Thyroid gland (tissue), 4 donors: ENCODE data around the gene ADAMTSL3. TPM values are rescaled to one million over a fixed set of nuclear protein-coding genes. Genes with fewer than 3 reads are reported as not detected.

Source experiments
- DNase-seq, 2 donors: peaks; one replicate each; pipeline ENCODE4 v3.0.0-alpha.2; 2019
- H3K27ac ChIP-seq, 3 donors: fragments of 200-600 bp; sonication (generic); 1 replicate in 2 of 3; 2 replicates in 1 of 3; pipeline ENCODE4 v1.5.1; 2016 to 2019; ENCODE audit warnings: mild to moderate bottlenecking in 1 of 3, moderate library complexity in 1 of 3
- H3K27me3 ChIP-seq: fragments of 200-600 bp; sonication (generic); one replicate; pipeline ENCODE4 v1.5.1; 2019
- H3K36me3 ChIP-seq, 2 donors: fragments of 200-600 bp; sonication (generic); one replicate each; pipeline ENCODE4 v1.5.1; 2016 to 2019
- H3K4me1 ChIP-seq, 2 donors: fragments of 200-600 bp; sonication (generic); one replicate each; pipeline ENCODE4 v1.5.1; 2017 to 2019
- H3K4me3 ChIP-seq, 3 donors: fragments of 200-600 bp; sonication (generic); replicated peaks in 1 of 3; 1 replicate in 2 of 3; 2 replicates in 1 of 3; pipeline ENCODE4 v1.5.1; 2016; ENCODE audit warnings: mild to moderate bottlenecking in 1 of 3
- H3K9me3 ChIP-seq: fragments of 200-600 bp; sonication (generic); one replicate; pipeline ENCODE4 v1.5.1; 2017
- CTCF ChIP-seq, 6 experiments: fragments of 200-600 bp in 3 of 6; fragments of 450-650 bp in 3 of 6; sonication (generic) in 3 of 6; IDR thresholded peaks; one replicate each; pipeline ENCODE4 v1.5.1; 2016 to 2019; ENCODE audit warnings: antibody characterized with exemption in 6 of 6, mild to moderate bottlenecking in 2 of 6, inconsistent platforms in 1 of 6, moderate library complexity in 1 of 6
- POLR2A ChIP-seq, 2 donors: fragments of 450-650 bp; IDR thresholded peaks; one replicate each; pipeline ENCODE4 v1.6.1; 2017; ENCODE audit warnings: antibody characterized with exemption in 2 of 2, mild to moderate bottlenecking in 2 of 2, moderate library complexity in 1 of 2
- WGBS, 2 donors: methylation state at CpG; one replicate each; pipeline ENCODE4 v1.1.5; 2017; 5-methylcytosine and 5-hydroxymethylcytosine counted together
- intact Hi-C: fragments of 100-400 bp; cut with DNase I; formaldehyde crosslinking; loops from one replicate; pipeline ENCODE4 v1.15.1; 2023
- total RNA-seq, 4 donors: library from RNA; depleted of rRNA; stranded (reverse); fragments of >200 nt; gene quantifications; one replicate each; pipeline ENCODE4 v1.2.3, GENCODE V29; 2016

The ADAMTSL3 gene
- total RNA-seq, 4 donors from 2014 or later = 5.5 to 14.8 (median 6.5) TPM

GRCh38 chr15:83880529-83880928 lies 226.6 kb downstream of the ADAMTSL3 start:
- Histone ChIP-seq H3K4me3 (no peak overlapping the region), H3K27ac (no peak overlapping the region), H3K27me3 (no peaks in the 10 kb centered on the region), H3K36me3 (no peaks in the 10 kb centered on the region), H3K9me3 (no peaks in the 10 kb centered on the region), H3K4me1 (no peaks in the 10 kb centered on the region)
- 89 to 94% methylated on average over 2 of the region's 2 CpGs for WGBS, 2 donors
- TF ChIP-seq POLR2A (IDR thresholded peaks at IDR 0.05) = no peak
- TF ChIP-seq CTCF (IDR thresholded peaks at IDR 0.05) = no peak
- intact Hi-C loops = no loop called here
- no peak for DNase-seq

GRCh38 chr15:83881156-83881555 lies 227.2 kb downstream of the ADAMTSL3 start:
- DNase-seq = no peak
- intact Hi-C loops = no loop called here
- no peak overlapping the region for H3K27ac ChIP-seq
- H3K4me1 ChIP-seq = no peaks in the 10 kb centered on the region
- no peaks in the 10 kb centered on the region for H3K36me3 ChIP-seq
- TF ChIP-seq CTCF (IDR thresholded peaks at IDR 0.05) = no peak
- no peak for TF ChIP-seq POLR2A (IDR thresholded peaks at IDR 0.05)
- H3K4me3 ChIP-seq = no peak overlapping the region
- no peaks in the 10 kb centered on the region for H3K27me3 ChIP-seq
- 90% methylated on average over 3 of the region's 3 CpGs for WGBS, 2 donors
- H3K9me3 ChIP-seq = no peaks in the 10 kb centered on the region

- 96 to 98% methylated on average over 2 of the region's 2 CpGs for WGBS, 2 donors
- no peaks in the 10 kb centered on the region for H3K27me3 ChIP-seq
- no peaks in the 10 kb centered on the region for H3K36me3 ChIP-seq
- H3K4me3 ChIP-seq = no peak overlapping the region
- no peaks in the 10 kb centered on the region for H3K9me3 ChIP-seq
- no peak for TF ChIP-seq POLR2A (IDR thresholded peaks at IDR 0.05)
- TF ChIP-seq CTCF (IDR thresholded peaks at IDR 0.05) = no peak
- DNase-seq = no peak
- H3K4me1 ChIP-seq = peaks cover 0 to 13% of the 10 kb centered on the region in 2 donors
- intact Hi-C loops = no loop called here
- H3K27ac ChIP-seq = no peak overlapping the region
These were observed 232.4 kb downstream of the ADAMTSL3 start for GRCh38 chr15:83886321-83886720.

GRCh38 chr15:83887404-83887803 lies 233.5 kb downstream of the ADAMTSL3 start:
- Histone ChIP-seq H3K4me3 (no peak overlapping the region), H3K4me1 (peaks cover 0 to 13% of the 10 kb centered on the region in 2 donors), H3K27me3 (no peaks in the 10 kb centered on the region), H3K36me3 (no peaks in the 10 kb centered on the region), H3K9me3 (no peaks in the 10 kb centered on the region), H3K27ac (no peak overlapping the region)
- intact Hi-C loops = no loop called here
- DNase-seq = no peak
- no peak for TF ChIP-seq CTCF (IDR thresholded peaks at IDR 0.05)
- TF ChIP-seq POLR2A (IDR thresholded peaks at IDR 0.05) = no peak
- WGBS, 2 donors = 85 to 88% methylated on average over 2 of the region's 2 CpGs

- WGBS, 2 donors = 92 to 94% methylated on average over 2 of the region's 2 CpGs
These were observed 234.0 kb downstream of the ADAMTSL3 start for GRCh38 chr15:83887961-83888360.

More at GRCh38 chr15:83887961-83888360, 234.0 kb downstream of the ADAMTSL3 start:
- Histone ChIP-seq H3K9me3 (no peaks in the 10 kb centered on the region), H3K27me3 (no peaks in the 10 kb centered on the region), H3K4me3 (no peak overlapping the region), H3K4me1 (peaks cover 0 to 13% of the 10 kb centered on the region in 2 donors), H3K27ac (no peak overlapping the region), H3K36me3 (no peaks in the 10 kb centered on the region)
- DNase-seq = no peak
- intact Hi-C loops = no loop called here
- TF ChIP-seq POLR2A (IDR thresholded peaks at IDR 0.05) (no peak), CTCF (IDR thresholded peaks at IDR 0.05) (no peak)
